GM21737 (cell line): ENCODE measurements around the gene ADGRD1.

ENCODE experiments used
- ATAC-seq: cut with Tn5 transposase; IDR thresholded peaks from one replicate; pipeline ENCODE4 v1.9.1; 2021; ENCODE audit warnings: mild to moderate bottlenecking, moderate library complexity; ENCODE audit not compliant: unreplicated experiment

Gene ADGRD1

GRCh38 chr12:131097202-131098177 lies 143.8 kb downstream of the ADGRD1 start:
- no peak for ATAC-seq

GRCh38 chr12:131098178-131098981 lies 144.7 kb downstream of the ADGRD1 start:
- no peak for ATAC-seq

GRCh38 chr12:131100031-131100674 lies 146.4 kb downstream of the ADGRD1 start:
- ATAC-seq, result no peak

- no peak for ATAC-seq
Observed at GRCh38 chr12:131101006-131101405, 147.3 kb downstream of the ADGRD1 start.

- peak; percentile 59 for ATAC-seq
Observed at GRCh38 chr12:131101703-131102492, 148.2 kb downstream of the ADGRD1 start.

- ATAC-seq, result no peak
Observed at GRCh38 chr12:131102493-131102931, 148.8 kb downstream of the ADGRD1 start.

- ATAC-seq, result no peak
Observed at GRCh38 chr12:131102991-131103668, 149.4 kb downstream of the ADGRD1 start.

- ATAC-seq, result no peak
Observed at GRCh38 chr12:131103669-131104462, 150.2 kb downstream of the ADGRD1 start.

GRCh38 chr12:131104463-131105350 lies 151.0 kb downstream of the ADGRD1 start:
- ATAC-seq, result peak; percentile 67

- ATAC-seq, result no peak
Observed at GRCh38 chr12:131105351-131105735, 151.6 kb downstream of the ADGRD1 start.

- no peak for ATAC-seq
Observed at GRCh38 chr12:131105736-131106348, 152.1 kb downstream of the ADGRD1 start.

- ATAC-seq, result no peak
Observed at GRCh38 chr12:131106349-131106941, 152.7 kb downstream of the ADGRD1 start.

- ATAC-seq, result no peak
Observed at GRCh38 chr12:131108177-131108955, 154.7 kb downstream of the ADGRD1 start.

- ATAC-seq, result no peak
Observed at GRCh38 chr12:131111446-131111845, 157.7 kb downstream of the ADGRD1 start.

- no peak for ATAC-seq
Observed at GRCh38 chr12:131112021-131112420, 158.3 kb downstream of the ADGRD1 start.

- ATAC-seq, result no peak
Observed at GRCh38 chr12:131112700-131113290, 159.1 kb downstream of the ADGRD1 start.
